SK-N-MC (cell line): ENCODE data around the gene MCL1.

Source experiments
- EZH2 ChIP-seq: fragments of 200-600 bp; sonication (generic); IDR thresholded peaks from one replicate; pipeline ENCODE4 v1.6.1; 2017; ENCODE audit warnings: antibody characterized with exemption
- FOXP2 ChIP-seq: optimal IDR thresholded peaks from 2 replicates; pipeline ENCODE3; 2011; ENCODE audit warnings: mild to moderate bottlenecking, moderate library complexity; ENCODE audit not compliant: insufficient read depth; ENCODE audit errors: extremely low read length, control extremely low read depth
- POLR2AphosphoS5 ChIP-seq: IDR thresholded peaks from 2 replicates; pipeline ENCODE4 v1.6.1; 2012; ENCODE audit warnings: mild to moderate bottlenecking, low read depth, low read length, borderline replicate concordance

DNA sequence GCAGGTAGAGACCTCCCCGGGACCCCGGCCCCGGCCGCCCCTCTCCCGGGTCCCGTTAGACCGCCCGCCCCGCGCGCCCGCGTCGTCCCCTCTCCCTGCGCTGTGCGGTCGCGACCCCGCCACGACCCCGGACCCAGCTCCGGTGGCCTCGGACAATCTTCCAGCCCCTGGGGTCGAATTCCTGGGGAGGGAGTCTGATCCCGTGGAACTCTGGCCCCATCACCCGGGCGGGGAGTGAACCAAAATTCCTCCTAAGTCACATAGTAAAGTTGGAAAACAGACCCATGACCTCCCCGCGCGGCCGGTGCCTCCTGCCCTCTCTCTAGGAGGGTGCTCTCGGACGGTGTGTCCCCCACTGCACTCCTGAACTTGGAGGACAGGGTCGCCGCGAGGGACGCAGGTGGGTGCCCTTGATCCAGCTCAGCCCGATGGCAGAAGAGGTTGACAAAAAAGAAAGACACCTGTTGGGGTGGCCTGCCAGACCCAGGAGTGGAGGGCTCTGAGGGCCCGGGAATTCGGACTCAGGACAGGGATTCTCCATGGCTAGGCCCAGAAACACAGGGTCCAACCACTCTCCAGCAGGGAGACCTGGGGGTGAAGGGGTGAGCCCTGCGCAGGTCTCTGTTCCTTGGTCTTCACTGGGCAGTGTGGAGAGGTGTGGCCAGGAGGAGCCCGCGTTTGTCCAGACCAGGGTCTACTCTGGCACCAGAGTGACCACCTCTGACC, 29.8 kb downstream of the MCL1 start:
- TF ChIP-seq POLR2AphosphoS5 (no peak), EZH2 (no peak), FOXP2 (no peak)
